ENCODE results near the gene CHMP1A. TPM values are rescaled to one million over a fixed set of nuclear protein-coding genes. Genes with fewer than 3 reads are reported as not detected.

The CHMP1A gene
- total RNA-seq, 1 experiment from 2014 or later = 151 TPM

DNA sequence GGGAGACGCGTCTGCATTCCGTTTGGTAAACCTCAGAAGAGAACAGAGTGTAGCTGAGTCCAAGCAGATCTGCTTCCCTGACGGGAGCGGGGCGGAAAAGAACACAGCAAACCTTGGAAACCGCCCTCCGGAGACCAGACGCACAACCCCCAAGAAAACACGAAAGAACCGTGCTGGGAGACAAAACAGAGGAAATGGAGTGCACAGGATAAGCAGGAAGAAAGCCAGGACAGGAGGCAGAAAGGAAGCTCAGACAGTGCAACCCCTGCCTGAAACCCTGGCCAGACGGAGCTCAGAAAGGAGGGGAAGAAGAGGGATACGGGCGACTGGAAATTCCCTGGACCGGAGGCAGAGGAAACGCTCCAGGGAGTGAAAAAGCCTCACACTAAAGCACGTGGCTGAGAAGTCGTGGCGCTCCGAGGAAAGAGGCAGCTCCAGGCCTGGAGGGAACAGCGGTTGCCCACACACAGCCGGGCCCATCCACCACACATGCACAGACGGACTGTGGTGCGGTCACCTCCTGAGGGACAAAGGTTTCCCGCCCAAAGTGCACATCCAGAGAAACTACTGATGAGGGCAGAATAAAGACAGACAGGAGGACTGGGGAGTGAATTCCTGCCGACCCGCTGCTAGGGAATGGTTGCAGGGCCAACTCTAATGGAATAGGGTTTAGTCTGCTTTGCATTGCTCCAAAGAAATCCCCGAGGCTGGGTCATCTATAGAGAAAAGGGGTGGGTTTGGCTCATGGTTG is 33.8 kb downstream of the CHMP1A start:
- POLR2A ChIA-PET (ENCODE audit: unreplicated experiment) = interaction anchor here (0.6 kb wide), 1 partner anchor 105 kb away, joined by 5 read pairs; no protein-coding TSS in a partner anchor
- no TSS peak for BruUV-seq (replicated peaks)
- H3K79me2 ChIP-seq (ENCODE audit: low read depth) = no peaks in the 10 kb centered on the region
- H4K20me1 ChIP-seq (ENCODE audit: insufficient read depth) = no peaks in the 10 kb centered on the region
- no peak overlapping the region for H3K4me2 ChIP-seq
- intact Hi-C loops (cut with micrococcal nuclease; ENCODE audit: unreplicated experiment) = no loop called here
- TF ChIP-seq CTCF (conservative IDR thresholded peaks at IDR 0.05) (no peak), EZH2 (IDR thresholded peaks at IDR 0.05; ENCODE audit: low read depth) (no peak)
- CTCF ChIA-PET = no interaction called here
- H3K27ac ChIP-seq = no peak overlapping the region
- H3K9me2 ChIP-seq (ENCODE audit: insufficient read depth) = no peaks in the 10 kb centered on the region
- H3K9me3 ChIP-seq (ENCODE audit: insufficient read depth, low read depth) = no peaks in the 10 kb centered on the region
- no peak for DNase-seq
- peaks cover 40% of the 10 kb centered on the region for H3K27me3 ChIP-seq (ENCODE audit: insufficient read depth, low read depth)
- no peak overlapping the region for H2AFZ ChIP-seq
- no peak overlapping the region for H3K4me3 ChIP-seq
- 0 out of 2 replicates have a peak, but pooled peaks cover 9% of the 10 kb centered on the region for H3F3A ChIP-seq (ENCODE audit: insufficient read depth, low read depth)
- no peaks in the 10 kb centered on the region for H3K4me1 ChIP-seq (replicated peaks; ENCODE audit: insufficient read depth)
- no peaks in the 10 kb centered on the region for H3K36me3 ChIP-seq (ENCODE audit: low read depth)

DNA sequence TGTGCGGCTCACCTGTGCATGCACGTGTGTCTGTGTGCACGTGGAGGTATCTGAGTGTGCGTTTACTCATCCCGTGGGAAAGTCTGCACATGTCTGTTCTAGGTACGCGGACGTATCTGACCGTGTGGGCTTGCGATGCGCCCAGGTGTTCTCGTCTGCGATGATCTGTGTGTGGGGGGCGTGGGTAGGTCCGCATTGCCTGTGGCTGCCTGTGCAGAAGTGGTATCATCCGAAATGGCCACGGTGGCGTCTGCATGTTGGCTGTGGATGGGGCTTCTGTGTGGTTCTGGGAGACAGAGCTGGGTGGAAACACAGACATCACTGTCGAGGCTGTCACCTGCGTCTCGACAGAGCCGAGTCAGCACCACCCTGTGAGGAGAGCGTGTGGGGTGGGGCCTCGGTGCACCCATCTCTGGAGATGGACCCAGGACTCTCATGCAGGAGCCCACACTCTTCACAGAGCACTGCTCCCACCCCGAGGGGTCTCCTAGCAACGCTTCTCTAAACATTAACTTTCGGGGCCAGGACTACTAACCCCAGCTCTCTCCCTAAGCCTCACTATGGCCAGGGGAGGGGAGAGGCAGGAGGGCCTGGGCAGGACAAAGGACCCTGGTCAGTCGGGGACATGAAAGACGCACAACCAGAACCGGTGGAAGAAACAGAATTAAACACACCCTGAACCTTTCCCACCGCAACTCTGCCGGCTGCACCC is 35.7 kb downstream of the CHMP1A start:
- Histone ChIP-seq H3K36me3 (ENCODE audit: low read depth) (no peaks in the 10 kb centered on the region), H3K4me1 (replicated peaks; ENCODE audit: insufficient read depth) (no peaks in the 10 kb centered on the region), H2AFZ (no peak overlapping the region), H3K9me3 (ENCODE audit: insufficient read depth, low read depth) (no peaks in the 10 kb centered on the region), H3K27me3 (ENCODE audit: insufficient read depth, low read depth) (peaks cover 40% of the 10 kb centered on the region), H3F3A (ENCODE audit: insufficient read depth, low read depth) (peaks cover 14% of the 10 kb centered on the region), H3K9me2 (ENCODE audit: insufficient read depth) (no peaks in the 10 kb centered on the region), H4K20me1 (ENCODE audit: insufficient read depth) (no peaks in the 10 kb centered on the region), H3K27ac (no peak overlapping the region), H3K4me3 (no peak overlapping the region), H3K4me2 (no peak overlapping the region), H3K79me2 (ENCODE audit: low read depth) (no peaks in the 10 kb centered on the region)
- DNase-seq = no peak
- ChIA-PET POLR2A (ENCODE audit: unreplicated experiment) (no interaction called here), CTCF (no interaction called here)
- intact Hi-C loops (cut with micrococcal nuclease; ENCODE audit: unreplicated experiment) = no loop called here
- no peak for TF ChIP-seq EZH2 (IDR thresholded peaks at IDR 0.05; ENCODE audit: low read depth)
- TF ChIP-seq CTCF (conservative IDR thresholded peaks at IDR 0.05) = no peak
- BruUV-seq (replicated peaks) = no TSS peak

GRCh38 chr16:89621136-89621697 is 36.3 kb downstream of the CHMP1A start:
- ChIA-PET POLR2A (ENCODE audit: unreplicated experiment) (no interaction called here), CTCF (interaction anchor here (0.7 kb wide), 1 partner anchor 176 kb away, joined by 3 read pairs; no protein-coding TSS in a partner anchor)
- H3K4me2 ChIP-seq = no peak overlapping the region
- TF ChIP-seq EZH2 (IDR thresholded peaks at IDR 0.05; ENCODE audit: low read depth) (no peak), CTCF (conservative IDR thresholded peaks at IDR 0.05) (no peak)
- no peak overlapping the region for H3K4me3 ChIP-seq
- H2AFZ ChIP-seq = no peak overlapping the region
- peaks cover 40% of the 10 kb centered on the region for H3K27me3 ChIP-seq (ENCODE audit: insufficient read depth, low read depth)
- intact Hi-C loops (cut with micrococcal nuclease; ENCODE audit: unreplicated experiment) = no loop called here
- H3K27ac ChIP-seq = no peak overlapping the region
- no peaks in the 10 kb centered on the region for H3K4me1 ChIP-seq (replicated peaks; ENCODE audit: insufficient read depth)
- H3K9me3 ChIP-seq (ENCODE audit: insufficient read depth, low read depth) = no peaks in the 10 kb centered on the region
- H3F3A ChIP-seq (ENCODE audit: insufficient read depth, low read depth) = peaks cover 14% of the 10 kb centered on the region
- H3K79me2 ChIP-seq (ENCODE audit: low read depth) = no peaks in the 10 kb centered on the region
- DNase-seq = no peak
- H3K36me3 ChIP-seq (ENCODE audit: low read depth) = no peaks in the 10 kb centered on the region
- no peaks in the 10 kb centered on the region for H3K9me2 ChIP-seq (ENCODE audit: insufficient read depth)
- no TSS peak for BruUV-seq (replicated peaks)
- no peaks in the 10 kb centered on the region for H4K20me1 ChIP-seq (ENCODE audit: insufficient read depth)
